ENCODE measurements around the gene ELAC2. TPM values are rescaled to one million over a fixed set of nuclear protein-coding genes. Genes with fewer than 3 reads are reported as not detected.
A peak's percentile ranks its signal among the peaks of the same experiment; 100 is the strongest.

ELAC2 gene
- total and polyA plus RNA-seq, 11 donors = 28.2 to 114 (median 66.8) TPM

DNA sequence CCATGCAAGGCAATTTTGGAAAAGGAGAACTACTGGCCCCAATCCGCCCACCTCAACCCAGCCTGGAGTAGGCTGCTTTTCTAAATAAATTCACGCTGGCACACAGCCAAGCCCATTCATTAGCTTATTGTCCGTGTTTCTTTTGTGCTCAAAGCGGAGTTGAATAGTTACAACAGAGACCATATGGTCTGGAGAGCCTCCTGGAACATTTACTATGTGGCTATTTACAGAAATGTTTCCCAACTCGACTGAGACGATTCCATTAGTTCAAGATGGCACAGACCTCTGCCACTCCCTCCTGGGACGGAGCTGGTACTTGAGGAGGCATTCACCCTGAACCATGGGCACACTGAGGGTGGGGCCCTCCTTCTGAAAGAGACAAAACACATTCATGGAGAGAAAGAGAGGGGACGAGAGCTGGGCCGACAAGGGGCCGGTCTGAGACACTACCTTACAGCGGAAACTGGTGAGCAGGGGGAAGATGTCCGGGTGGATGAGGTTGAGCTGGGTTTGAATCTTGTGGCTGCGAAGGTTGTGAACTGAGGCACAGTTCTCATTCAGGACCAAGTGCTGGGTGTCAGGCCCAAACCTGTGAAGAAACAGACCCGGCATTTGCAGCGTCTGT lies 15.7 kb downstream of the ELAC2 start:
- Histone ChIP-seq H3K4me3 (no peak overlapping the region), H3K27me3 (no peaks in the 10 kb centered on the region), H3K9me3 (no peaks in the 10 kb centered on the region), H3K4me1 (peaks cover 0 to 7% (median 1%) of the 10 kb centered on the region in 12 donors), H3K36me3 (peaks cover 0 to 100% (median 98%) of the 10 kb centered on the region in 9 donors), H3K27ac (no peak overlapping the region)
- ATAC-seq = peak in 1 of 4 donors; percentile 14
- TF ChIP-seq, protein P1, sequence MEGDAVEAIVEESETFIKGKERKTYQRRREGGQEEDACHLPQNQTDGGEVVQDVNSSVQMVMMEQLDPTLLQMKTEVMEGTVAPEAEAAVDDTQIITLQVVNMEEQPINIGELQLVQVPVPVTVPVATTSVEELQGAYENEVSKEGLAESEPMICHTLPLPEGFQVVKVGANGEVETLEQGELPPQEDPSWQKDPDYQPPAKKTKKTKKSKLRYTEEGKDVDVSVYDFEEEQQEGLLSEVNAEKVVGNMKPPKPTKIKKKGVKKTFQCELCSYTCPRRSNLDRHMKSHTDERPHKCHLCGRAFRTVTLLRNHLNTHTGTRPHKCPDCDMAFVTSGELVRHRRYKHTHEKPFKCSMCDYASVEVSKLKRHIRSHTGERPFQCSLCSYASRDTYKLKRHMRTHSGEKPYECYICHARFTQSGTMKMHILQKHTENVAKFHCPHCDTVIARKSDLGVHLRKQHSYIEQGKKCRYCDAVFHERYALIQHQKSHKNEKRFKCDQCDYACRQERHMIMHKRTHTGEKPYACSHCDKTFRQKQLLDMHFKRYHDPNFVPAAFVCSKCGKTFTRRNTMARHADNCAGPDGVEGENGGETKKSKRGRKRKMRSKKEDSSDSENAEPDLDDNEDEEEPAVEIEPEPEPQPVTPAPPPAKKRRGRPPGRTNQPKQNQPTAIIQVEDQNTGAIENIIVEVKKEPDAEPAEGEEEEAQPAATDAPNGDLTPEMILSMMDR (IDR thresholded peaks at IDR 0.05) = no peak
- TF ChIP-seq POLR2A (IDR thresholded peaks at IDR 0.05) = no peak
- WGBS, 4 donors = 58 to 69% (median 68%) methylated on average over 15 of the region's 15 CpGs
- no peak for DNase-seq
- intact Hi-C loops (cut with DNase I) = loop anchor here (2.0 to 10.0 kb wide), 17 partner anchors 57 to 821 kb away; partner anchors contain the start of gene MYOCD (in 1 of the 10)

DNA sequence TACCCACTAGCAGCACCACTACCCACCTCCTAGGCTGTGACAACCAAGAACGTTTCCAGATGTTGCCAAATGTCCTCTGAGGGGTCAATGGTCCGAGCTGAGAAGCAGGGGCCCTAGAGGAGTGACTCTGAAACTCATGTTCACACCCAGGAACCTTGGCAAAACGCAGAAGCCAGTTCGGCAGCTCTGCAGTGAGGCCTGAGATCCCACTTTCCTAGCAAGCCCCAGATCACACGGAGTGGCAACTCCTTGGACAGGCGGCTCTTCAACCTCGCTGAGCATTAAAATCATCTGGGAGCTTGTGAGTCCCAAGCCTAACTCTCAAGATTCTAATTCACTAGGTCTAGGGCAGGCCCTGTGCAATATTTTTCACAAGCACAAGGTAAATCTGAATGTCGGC lies 17.3 kb downstream of the ELAC2 start:
- Histone ChIP-seq H3K9me3 (no peaks in the 10 kb centered on the region), H3K36me3 (peaks cover 0 to 100% (median 99%) of the 10 kb centered on the region in 9 donors), H3K4me1 (peaks cover 0 to 7% (median 1%) of the 10 kb centered on the region in 12 donors), H3K27ac (no peak overlapping the region), H3K27me3 (no peaks in the 10 kb centered on the region), H3K4me3 (no peak overlapping the region)
- DNase-seq = no peak
- WGBS, 4 donors = 77 to 99% (median 88%) methylated on average over 5 to 8 of the region's 8 CpGs
- intact Hi-C loops (cut with DNase I) = loop anchor here (2.0 to 10.0 kb wide), 14 partner anchors 56 to 820 kb away; partner anchors contain the start of gene MYOCD (in 1 of the 10)
- TF ChIP-seq, protein P1 (IDR thresholded peaks at IDR 0.05) = no peak
- no peak for TF ChIP-seq POLR2A (IDR thresholded peaks at IDR 0.05)
- ATAC-seq = no peak

DNA sequence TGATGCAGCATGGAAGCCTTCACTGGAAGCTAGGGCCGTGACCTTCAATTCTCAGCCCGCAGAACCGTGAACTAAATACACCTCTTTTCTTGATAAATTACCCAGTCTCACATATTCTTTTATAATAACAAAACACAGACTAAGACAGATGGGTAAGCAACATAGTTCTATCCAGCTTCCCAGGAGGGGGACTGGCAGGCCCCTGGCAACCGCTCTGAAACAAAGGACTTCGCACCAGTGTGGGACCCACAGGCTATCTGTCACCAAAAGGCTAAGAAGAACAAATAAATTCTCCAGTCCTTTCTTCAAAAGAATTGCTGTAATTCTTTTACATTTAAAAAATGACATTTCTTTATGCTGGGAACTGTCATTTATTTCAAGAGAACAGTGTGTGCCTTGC lies 19.0 kb downstream of the ELAC2 start:
- ATAC-seq (no peak), DNase-seq (no peak)
- peaks cover 0 to 7% (median 1%) of the 10 kb centered on the region in 12 donors for H3K4me1 ChIP-seq
- WGBS, 4 donors = 95 to 98% (median 97%) methylated on average over 5 of the region's 5 CpGs
- TF ChIP-seq, protein P1 (IDR thresholded peaks at IDR 0.05) = no peak
- TF ChIP-seq POLR2A (IDR thresholded peaks at IDR 0.05) = no peak
- intact Hi-C loops (cut with DNase I) = loop anchor here in 1 of 10 donors (10.0 kb wide), 1 partner anchor 214 kb away; the partner anchor contains the start of gene ARHGAP44
- no peak overlapping the region for H3K27ac ChIP-seq
- H3K36me3 ChIP-seq = peaks cover 0 to 100% (median 99%) of the 10 kb centered on the region in 9 donors
- no peak overlapping the region for H3K4me3 ChIP-seq
- H3K9me3 ChIP-seq = no peaks in the 10 kb centered on the region
- no peaks in the 10 kb centered on the region for H3K27me3 ChIP-seq

DNA sequence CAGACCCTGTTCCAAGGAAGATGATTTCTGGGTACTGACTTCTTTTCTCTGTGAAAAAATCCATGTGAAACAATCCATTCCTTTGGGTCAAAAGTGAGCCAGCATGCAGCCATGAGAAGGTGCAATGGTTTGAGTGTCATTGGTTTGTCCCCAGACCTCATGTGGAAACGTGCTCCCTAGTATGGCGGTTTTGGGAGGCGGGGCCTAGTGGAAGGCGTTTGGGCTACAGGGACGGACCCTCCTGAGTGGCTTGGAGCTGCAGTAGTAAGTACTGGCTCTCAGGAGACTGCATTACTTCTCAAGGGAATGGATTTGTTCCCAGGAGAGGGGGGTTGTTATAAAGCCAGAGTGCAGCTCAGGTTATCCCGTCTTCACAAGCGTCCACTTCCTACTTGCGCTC lies 19.4 kb downstream of the ELAC2 start:
- Histone ChIP-seq H3K27ac (no peak overlapping the region), H3K4me3 (no peak overlapping the region), H3K36me3 (peaks cover 0 to 100% (median 99%) of the 10 kb centered on the region in 9 donors), H3K27me3 (no peaks in the 10 kb centered on the region), H3K4me1 (peaks cover 0 to 7% (median 1%) of the 10 kb centered on the region in 12 donors), H3K9me3 (no peaks in the 10 kb centered on the region)
- TF ChIP-seq POLR2A (IDR thresholded peaks at IDR 0.05) = no peak
- TF ChIP-seq, protein P1 (IDR thresholded peaks at IDR 0.05) = no peak
- 85 to 93% (median 91%) methylated on average over 8 of the region's 8 CpGs for WGBS, 4 donors
- no peak for ATAC-seq
- no peak for DNase-seq
- intact Hi-C loops (cut with DNase I) = loop anchor here in 1 of 10 donors (10.0 kb wide), 1 partner anchor 214 kb away; the partner anchor contains the start of gene ARHGAP44
